ENCODE results near the gene TCF15.
A peak's percentile ranks its signal among the peaks of the same experiment; 100 is the strongest.

Gene TCF15

DNA sequence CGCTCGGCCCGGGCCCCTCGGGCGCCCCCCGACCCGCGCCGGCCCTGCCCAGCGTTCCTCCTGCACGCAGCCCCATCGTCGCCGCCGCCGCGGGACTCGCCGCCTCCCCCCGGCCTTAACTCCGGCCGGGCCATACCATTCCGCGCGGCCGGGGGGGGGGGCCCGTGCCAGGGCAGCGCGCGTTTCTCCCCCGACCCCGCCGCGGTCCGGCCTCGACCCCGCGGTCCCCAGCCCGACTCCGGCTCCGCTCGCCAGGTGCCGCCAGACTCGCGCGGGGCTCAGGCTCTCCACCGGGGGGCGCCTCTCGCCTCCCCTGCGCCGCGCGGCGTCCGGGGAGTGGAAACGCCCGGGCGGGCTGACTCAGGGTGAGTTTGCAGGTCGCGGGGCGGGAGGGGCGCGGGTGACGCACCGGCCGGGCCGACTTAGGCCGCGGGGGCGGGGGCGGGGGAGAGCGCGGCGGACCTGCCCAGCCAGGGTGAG is 43.0 kb upstream of the TCF15 start, which contains the start of gene SRXN1:
Gene SRXN1 (minus strand): TSS at position 91 of the 480 bp plus-strand sequence. CDS start 15 bp downstream, at position 76.
- TF ChIP-seq, protein P1, sequence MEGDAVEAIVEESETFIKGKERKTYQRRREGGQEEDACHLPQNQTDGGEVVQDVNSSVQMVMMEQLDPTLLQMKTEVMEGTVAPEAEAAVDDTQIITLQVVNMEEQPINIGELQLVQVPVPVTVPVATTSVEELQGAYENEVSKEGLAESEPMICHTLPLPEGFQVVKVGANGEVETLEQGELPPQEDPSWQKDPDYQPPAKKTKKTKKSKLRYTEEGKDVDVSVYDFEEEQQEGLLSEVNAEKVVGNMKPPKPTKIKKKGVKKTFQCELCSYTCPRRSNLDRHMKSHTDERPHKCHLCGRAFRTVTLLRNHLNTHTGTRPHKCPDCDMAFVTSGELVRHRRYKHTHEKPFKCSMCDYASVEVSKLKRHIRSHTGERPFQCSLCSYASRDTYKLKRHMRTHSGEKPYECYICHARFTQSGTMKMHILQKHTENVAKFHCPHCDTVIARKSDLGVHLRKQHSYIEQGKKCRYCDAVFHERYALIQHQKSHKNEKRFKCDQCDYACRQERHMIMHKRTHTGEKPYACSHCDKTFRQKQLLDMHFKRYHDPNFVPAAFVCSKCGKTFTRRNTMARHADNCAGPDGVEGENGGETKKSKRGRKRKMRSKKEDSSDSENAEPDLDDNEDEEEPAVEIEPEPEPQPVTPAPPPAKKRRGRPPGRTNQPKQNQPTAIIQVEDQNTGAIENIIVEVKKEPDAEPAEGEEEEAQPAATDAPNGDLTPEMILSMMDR (IDR thresholded peaks at IDR 0.05; ENCODE audit: insufficient read depth, low read depth, low read length, missing control alignments) = peak; percentile 9
- DNase-seq (ENCODE audit: low read depth) = peak; percentile 97
- H3K4me3 ChIP-seq (ENCODE audit: low read length) = peak within 1 kb of the TSS; percentile 96

DNA sequence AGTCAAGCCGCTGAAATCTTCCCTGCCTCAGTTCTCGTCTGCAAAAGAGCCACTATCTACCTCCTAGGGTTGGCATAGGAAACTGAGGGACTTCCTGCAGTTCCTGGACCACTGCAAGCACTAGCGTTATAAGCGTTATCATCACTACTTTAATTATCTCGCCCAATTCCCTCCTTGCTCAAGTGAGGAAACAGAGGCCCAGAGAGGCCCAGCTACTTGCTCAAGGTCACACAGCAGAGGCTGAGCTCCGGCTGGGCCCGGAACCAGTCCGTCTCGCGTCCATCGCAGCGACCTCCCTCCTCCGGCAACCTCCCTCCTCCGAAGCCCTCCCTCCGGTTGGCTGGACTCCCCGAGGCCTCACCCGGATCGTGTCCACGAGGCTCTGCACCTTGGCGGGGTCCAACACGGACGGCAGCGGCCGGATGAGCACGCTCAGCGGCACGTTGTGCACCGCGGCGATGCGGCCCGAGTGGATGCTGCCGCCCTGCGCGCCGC is 42.6 kb upstream of the TCF15 start:
- TF ChIP-seq, protein P1 (IDR thresholded peaks at IDR 0.05; ENCODE audit: insufficient read depth, low read depth, low read length, missing control alignments) = no peak
- no peak for DNase-seq (ENCODE audit: low read depth)
- peak overlapping the region; percentile 96 for H3K4me3 ChIP-seq (ENCODE audit: low read length)

DNA sequence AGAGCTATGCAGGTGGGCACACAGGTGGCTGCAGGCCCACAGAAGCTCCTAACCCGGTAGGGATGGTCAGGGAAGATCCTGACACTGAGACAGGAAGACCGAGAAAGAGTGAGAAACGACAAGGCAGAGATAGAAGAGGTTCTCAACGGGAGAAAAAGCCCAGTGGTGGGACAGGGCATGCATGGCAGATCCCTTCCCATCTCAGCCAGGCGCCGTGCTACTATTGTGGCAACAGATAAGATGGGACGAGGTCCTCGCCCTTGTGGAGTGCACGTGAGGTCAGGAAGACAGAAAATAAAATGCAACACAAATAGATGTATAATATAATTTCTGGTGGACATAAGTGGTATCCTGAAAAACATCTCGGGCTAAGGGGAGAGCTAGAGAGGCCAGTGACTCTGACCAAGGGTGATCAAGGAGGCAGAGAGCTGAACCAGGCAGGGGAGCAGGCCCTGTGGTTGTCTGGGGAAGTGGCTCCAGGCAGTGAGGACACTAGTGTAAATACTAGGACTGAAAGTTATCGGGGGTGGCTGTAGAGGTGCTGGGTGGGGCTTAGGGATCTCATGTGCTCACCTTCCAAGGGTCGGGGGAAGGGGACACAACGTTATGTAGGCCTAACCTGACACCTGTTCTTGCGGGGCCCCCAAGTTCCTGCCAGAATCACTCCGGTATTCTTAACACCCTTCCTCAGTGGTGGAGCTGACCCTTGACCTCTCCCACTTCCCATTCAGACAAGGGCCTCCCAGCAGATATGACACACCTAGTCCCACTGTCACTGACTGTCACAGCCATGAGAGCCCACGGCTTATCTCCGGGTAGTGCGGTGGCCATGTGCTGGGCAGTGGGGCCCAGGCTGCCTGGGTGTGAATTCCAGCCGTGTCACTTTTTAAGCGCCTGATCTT is 41.9 kb upstream of the TCF15 start:
- peak overlapping the region; percentile 96 for H3K4me3 ChIP-seq (ENCODE audit: low read length)
- TF ChIP-seq, protein P1 (IDR thresholded peaks at IDR 0.05; ENCODE audit: insufficient read depth, low read depth, low read length, missing control alignments) = no peak
- DNase-seq (ENCODE audit: low read depth) = no peak

DNA sequence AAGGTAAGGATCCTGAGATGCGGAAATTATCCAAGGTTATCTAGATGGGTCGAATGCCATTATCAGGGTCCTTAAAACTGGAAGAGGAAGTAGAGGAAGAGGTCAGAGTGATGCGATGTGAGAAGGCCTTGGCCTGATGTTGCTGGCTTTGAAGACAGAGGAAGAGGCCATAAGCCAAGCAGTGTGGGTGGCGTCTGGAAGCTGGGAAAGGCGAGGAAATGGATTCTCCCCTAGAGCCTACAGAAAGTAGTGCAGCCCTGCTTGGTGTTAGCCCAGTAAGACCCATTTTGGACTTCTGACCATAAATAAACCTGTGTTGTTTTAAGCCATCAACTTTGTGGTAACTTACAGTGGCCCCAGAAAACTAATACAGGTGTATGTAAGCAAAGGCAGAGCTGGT is 40.8 kb upstream of the TCF15 start:
- no peak for DNase-seq (ENCODE audit: low read depth)
- H3K4me3 ChIP-seq (ENCODE audit: low read length) = no peak overlapping the region
- TF ChIP-seq, protein P1 (IDR thresholded peaks at IDR 0.05; ENCODE audit: insufficient read depth, low read depth, low read length, missing control alignments) = no peak

DNA sequence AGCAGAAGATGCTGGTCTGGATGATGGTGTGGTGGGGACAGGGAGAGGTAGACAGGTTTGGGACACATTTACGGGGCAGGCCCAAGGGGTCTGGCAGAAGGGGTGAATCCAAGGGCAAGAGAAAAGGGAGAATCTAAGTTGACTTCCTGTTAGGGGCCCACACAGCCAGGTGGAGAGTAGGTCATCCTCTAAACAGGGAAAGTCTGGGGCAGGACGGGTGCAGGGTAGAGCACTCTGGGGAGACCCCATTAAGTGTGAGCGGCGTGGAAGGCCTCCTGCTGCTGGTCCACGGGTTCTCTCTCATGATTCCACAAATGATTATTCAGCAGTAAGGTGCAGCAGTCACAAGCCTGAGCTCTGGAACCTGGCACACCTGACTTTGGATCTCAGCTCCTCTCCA is 40.2 kb upstream of the TCF15 start:
- no peak for DNase-seq (ENCODE audit: low read depth)
- no peak overlapping the region for H3K4me3 ChIP-seq (ENCODE audit: low read length)
- TF ChIP-seq, protein P1 (IDR thresholded peaks at IDR 0.05; ENCODE audit: insufficient read depth, low read depth, low read length, missing control alignments) = no peak

DNA sequence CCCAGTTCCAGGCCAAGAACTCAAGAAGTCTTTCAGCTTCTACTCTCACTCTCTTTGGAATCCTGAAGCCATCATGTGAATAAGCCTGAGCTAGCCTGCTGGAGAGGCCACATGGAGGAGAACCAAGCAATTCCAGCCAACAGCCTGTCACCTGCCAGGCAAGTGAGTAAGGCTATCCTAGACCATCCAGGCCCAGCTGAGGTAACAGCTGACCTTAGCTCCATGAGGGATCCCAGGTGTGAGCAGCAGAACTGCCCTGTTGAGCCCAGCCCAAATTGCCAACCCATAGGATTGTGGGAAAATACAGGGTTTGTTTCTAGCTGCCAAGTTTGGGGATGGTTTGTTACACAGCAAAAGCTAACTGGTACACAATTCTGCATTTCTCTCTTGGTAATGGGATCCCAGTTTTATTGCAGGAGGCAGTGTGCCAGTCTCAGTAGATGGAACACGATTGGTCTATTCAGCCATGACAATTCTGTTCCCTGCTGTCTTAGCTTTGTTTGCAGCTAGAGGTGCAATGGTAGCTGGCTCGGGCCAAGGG is 37.4 kb upstream of the TCF15 start:
- TF ChIP-seq, protein P1 (IDR thresholded peaks at IDR 0.05; ENCODE audit: insufficient read depth, low read depth, low read length, missing control alignments) = no peak
- no peak for DNase-seq (ENCODE audit: low read depth)
- H3K4me3 ChIP-seq (ENCODE audit: low read length) = no peak overlapping the region
